H9 (cell line): ENCODE measurements around the gene HDAC3. TPM values are rescaled to one million over a fixed set of nuclear protein-coding genes. Genes with fewer than 3 reads are reported as not detected.

Experiments used
- DNase-seq: peaks from one replicate; pipeline ENCODE4 v3.0.0-alpha.2; 2017
- H2AFZ ChIP-seq: one replicate; pipeline ENCODE4 v1.6.1; 2013; ENCODE audit warnings: mild to moderate bottlenecking, low read length, control low read depth, moderate library complexity
- H2AK5ac ChIP-seq: 2 replicates; pipeline ENCODE4 v1.6.1; 2013; ENCODE audit warnings: low read length, control low read depth, mixed read lengths; ENCODE audit not compliant: insufficient read length
- H2BK120ac ChIP-seq: one replicate; pipeline ENCODE4 v1.6.1; 2013; ENCODE audit warnings: low read depth, mild to moderate bottlenecking, low read length, control low read depth, inconsistent platforms; ENCODE audit not compliant: poor library complexity, severe bottlenecking
- H2BK12ac ChIP-seq: 2 replicates; pipeline ENCODE4 v1.6.1; 2013; ENCODE audit warnings: low read length, control low read depth, mixed read lengths, low read depth; ENCODE audit not compliant: insufficient read length
- H2BK15ac ChIP-seq: 2 replicates; pipeline ENCODE4 v1.6.1; 2013; ENCODE audit warnings: low read depth, low read length, control low read depth
- H2BK20ac ChIP-seq: one replicate; pipeline ENCODE4 v1.6.1; 2013; ENCODE audit warnings: low read depth, mild to moderate bottlenecking, low read length, control low read depth, inconsistent platforms; ENCODE audit not compliant: poor library complexity, severe bottlenecking
- H2BK5ac ChIP-seq: 2 replicates; pipeline ENCODE4 v1.6.1; 2013; ENCODE audit warnings: low read length, control low read depth, mixed read lengths; ENCODE audit not compliant: insufficient read length
- H3K14ac ChIP-seq: 2 replicates; pipeline ENCODE4 v1.6.1; 2013; ENCODE audit warnings: low read length, control low read depth; ENCODE audit not compliant: insufficient read depth
- H3K18ac ChIP-seq: 2 replicates; pipeline ENCODE4 v1.6.1; 2013; ENCODE audit warnings: low read depth, mild to moderate bottlenecking, mixed read lengths, low read length, control low read depth; ENCODE audit not compliant: insufficient read length
- H3K23ac ChIP-seq: 2 replicates; pipeline ENCODE4 v1.6.1; 2013; ENCODE audit warnings: low read length, control low read depth, mixed read lengths, low read depth; ENCODE audit not compliant: insufficient read length
- H3K23me2 ChIP-seq: 2 replicates; pipeline ENCODE4 v1.6.1; 2013; ENCODE audit warnings: low read depth, mild to moderate bottlenecking, mixed read lengths, low read length, control low read depth; ENCODE audit not compliant: insufficient read length, poor library complexity, severe bottlenecking
- H3K27ac ChIP-seq: 2 replicates; pipeline ENCODE4 v1.5.1; 2013; ENCODE audit warnings: low read length, control low read depth, mixed read lengths, low read depth; ENCODE audit not compliant: insufficient read length
- H3K27me3 ChIP-seq: 2 replicates; pipeline ENCODE4 v1.6.1; 2013; ENCODE audit warnings: low read length, control low read depth, inconsistent platforms; ENCODE audit not compliant: insufficient read depth
- H3K4ac ChIP-seq: 2 replicates; pipeline ENCODE4 v1.6.1; 2013; ENCODE audit warnings: low read depth, mild to moderate bottlenecking, control low read depth, inconsistent platforms, low read length, moderate library complexity
- H3K4me1 ChIP-seq: 2 replicates; pipeline ENCODE4 v1.6.1; 2013; ENCODE audit warnings: low read length, control low read depth, inconsistent platforms; ENCODE audit not compliant: insufficient read depth
- H3K4me2 ChIP-seq: 2 replicates; pipeline ENCODE4 v1.6.1; 2013; ENCODE audit warnings: low read length, control low read depth, mixed read lengths; ENCODE audit not compliant: insufficient read length, insufficient read depth
- H3K56ac ChIP-seq: 2 replicates; pipeline ENCODE4 v1.6.1; 2013; ENCODE audit warnings: low read depth, mild to moderate bottlenecking, mixed read lengths, low read length, control low read depth; ENCODE audit not compliant: insufficient read length
- H3K79me1 ChIP-seq: 2 replicates; pipeline ENCODE4 v1.6.1; 2013; ENCODE audit warnings: low read depth, mild to moderate bottlenecking, moderate library complexity, low read length, control low read depth, inconsistent platforms; ENCODE audit not compliant: insufficient read depth, poor library complexity, severe bottlenecking
- H3K79me2 ChIP-seq: 2 replicates; pipeline ENCODE4 v1.6.1; 2013; ENCODE audit warnings: low read length, control low read depth, inconsistent platforms; ENCODE audit not compliant: insufficient read depth
- H3K9ac ChIP-seq: 2 replicates; pipeline ENCODE4 v1.6.1; 2013; ENCODE audit warnings: low read length, control low read depth, mixed read lengths; ENCODE audit not compliant: insufficient read length; ENCODE audit errors: extremely low read depth
- H3K9me3 ChIP-seq: one replicate; pipeline ENCODE4 v1.6.1; 2013; ENCODE audit warnings: low read depth, low read length, inconsistent platforms; ENCODE audit not compliant: control insufficient read depth
- H3T11ph ChIP-seq: one replicate; pipeline ENCODE4 v1.6.1; 2013; ENCODE audit warnings: mild to moderate bottlenecking, low read length, control low read depth, inconsistent platforms
- H4K20me1 ChIP-seq: one replicate; pipeline ENCODE4 v1.6.1; 2013; ENCODE audit not compliant: control insufficient read depth, insufficient read length, insufficient read depth
- H4K5ac ChIP-seq: 2 replicates; pipeline ENCODE4 v1.6.1; 2013; ENCODE audit warnings: low read depth, mild to moderate bottlenecking, mixed read lengths, low read length, control low read depth; ENCODE audit not compliant: insufficient read length
- H4K8ac ChIP-seq: replicated peaks from 2 replicates; pipeline ENCODE4 v1.6.1; 2013; ENCODE audit warnings: low read length, control low read depth, mixed read lengths, low read depth; ENCODE audit not compliant: insufficient read length
- H4K91ac ChIP-seq: 2 replicates; pipeline ENCODE4 v1.6.1; 2013; ENCODE audit warnings: low read depth, mild to moderate bottlenecking, moderate library complexity, mixed read lengths, low read length, control low read depth; ENCODE audit not compliant: insufficient read length
- H3K27ac Mint-ChIP-seq, 3 experiments: 2 replicates in 2 of 3; 3 replicates in 1 of 3; pipeline ENCODE4 v1.8.0; 2020 to 2021; ENCODE audit warnings: mixed read lengths in 3 of 3, mild to moderate bottlenecking in 1 of 3, moderate library complexity in 1 of 3
- H3K27me3 Mint-ChIP-seq: 2 replicates; pipeline ENCODE4 v1.8.0; 2021; ENCODE audit warnings: low read depth, mild to moderate bottlenecking, moderate library complexity, mixed read lengths
- H3K36me3 Mint-ChIP-seq, 3 experiments: 2 replicates in 2 of 3; 3 replicates in 1 of 3; pipeline ENCODE4 v1.8.0; 2020 to 2021; ENCODE audit warnings: low read depth in 3 of 3, mixed read lengths in 3 of 3; ENCODE audit not compliant: insufficient read depth in 1 of 3
- H3K4me1 Mint-ChIP-seq, 2 experiments: 2 replicates each; pipeline ENCODE4 v1.8.0; 2020; ENCODE audit warnings: mixed read lengths in 2 of 2
- H3K4me3 Mint-ChIP-seq, 2 experiments: 2 replicates in 1 of 2; 3 replicates in 1 of 2; pipeline ENCODE4 v1.8.0; 2020 to 2021; ENCODE audit warnings: mild to moderate bottlenecking in 2 of 2, mixed read lengths in 2 of 2, moderate library complexity in 1 of 2
- H3K9me3 Mint-ChIP-seq, 2 experiments: 2 replicates in 1 of 2; 3 replicates in 1 of 2; pipeline ENCODE4 v1.8.0; 2020; ENCODE audit warnings: mild to moderate bottlenecking in 2 of 2, mixed read lengths in 2 of 2, moderate library complexity in 1 of 2
- WGBS: extraction: QIAGEN DNeasy Blood & Tissue Kit; methylation state at CpG from one replicate; pipeline ENCODE4 v1.1.7; 2013; ENCODE audit warnings: missing lambda C conversion rate, low lambda C conversion rate, mixed read lengths; ENCODE audit not compliant: insufficient read length; ENCODE audit errors: extremely low coverage; 5-methylcytosine and 5-hydroxymethylcytosine counted together
- total RNA-seq: library from RNA; stranded (reverse); gene quantifications from 2 replicates; pipeline ENCODE4 v1.2.1, GENCODE V29; 2021
- TF ChIP-seq, protein P1 (sequence below): fragments of 200-600 bp; sonication (generic); conservative IDR thresholded peaks from 3 replicates; pipeline ENCODE4 v1.8.0; 2021; ENCODE audit warnings: antibody characterized with exemption, mild to moderate bottlenecking

HDAC3 gene
- total RNA-seq, 1 experiment from 2014 or later = 98.3 TPM

DNA sequence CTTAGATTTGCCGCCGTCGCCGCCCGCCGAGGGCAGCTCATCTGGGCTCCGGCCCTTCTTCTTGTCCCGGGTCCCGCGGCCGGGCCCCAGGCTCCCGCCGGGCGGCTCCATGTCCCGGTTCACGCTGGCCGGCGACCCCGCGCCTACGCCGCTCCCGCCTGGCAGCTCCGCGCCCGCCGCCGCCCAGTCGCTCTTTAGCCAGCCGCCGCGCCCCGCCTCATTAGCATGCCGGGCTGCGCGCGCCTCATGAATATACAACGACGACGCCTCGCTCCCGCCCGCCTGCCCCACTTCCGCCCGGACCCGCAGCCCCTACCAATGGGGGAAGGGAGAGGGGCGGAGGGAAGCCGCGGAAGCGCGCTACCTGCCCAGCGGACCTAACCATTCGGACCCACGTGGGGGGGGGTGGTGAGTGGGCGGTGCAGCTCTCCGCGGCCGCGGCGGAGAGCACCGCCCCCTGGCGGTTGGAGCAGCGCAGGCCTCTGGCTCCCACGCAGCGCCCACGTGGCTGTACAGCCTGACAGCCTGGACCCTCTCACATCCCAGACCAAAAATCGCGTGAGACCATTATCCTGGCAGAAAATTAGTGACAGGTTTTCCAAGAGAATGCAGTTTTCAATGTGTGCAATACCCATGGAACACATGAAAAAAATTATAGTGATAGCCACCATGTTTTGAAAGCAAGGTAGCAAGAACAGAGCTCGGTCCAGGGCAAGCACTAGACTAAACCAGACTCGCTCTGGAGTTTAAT lies 17.7 kb downstream of the HDAC3 start, which contains the start of gene DIAPH1:
TSS of gene DIAPH1 (minus strand) at position 197 of the 751 bp plus-strand sequence. CDS start at position 111, 86 bp downstream.
- Histone ChIP-seq H2AK5ac (no peak within 1 kb of the TSS), H3K79me2 (peaks cover 13% of the 10 kb centered on the region; the same call in 1 of the 2 replicates), H3K27ac (no peak within 1 kb of the TSS), H4K20me1 (no peaks in the 10 kb centered on the region), H2BK20ac (no peak within 1 kb of the TSS), H2BK15ac (no peak within 1 kb of the TSS), H3K23ac (no peak within 1 kb of the TSS), H3K23me2 (no peaks in the 10 kb centered on the region), H3K14ac (no peak within 1 kb of the TSS; the same call in 1 of the 2 replicates), H3T11ph (no peak within 1 kb of the TSS), H3K9me3 (no peaks in the 10 kb centered on the region), H3K18ac (no peak within 1 kb of the TSS), H4K91ac (no peak within 1 kb of the TSS), H3K56ac (no peak within 1 kb of the TSS), H3K9ac (peak within 1 kb of the TSS; percentile 52), H3K79me1 (no peaks in the 10 kb centered on the region), H2BK120ac (no peak within 1 kb of the TSS), H3K27me3 (no peaks in the 10 kb centered on the region), H2BK5ac (no peak within 1 kb of the TSS), H2AFZ (no peak within 1 kb of the TSS), H4K8ac (no peak within 1 kb of the TSS), H3K4ac (no peak within 1 kb of the TSS), H3K4me1 (no peaks in the 10 kb centered on the region), H4K5ac (no peak within 1 kb of the TSS), H2BK12ac (no peak within 1 kb of the TSS), H3K4me2 (peak within 1 kb of the TSS; percentile 86)
- TF ChIP-seq, protein P1, sequence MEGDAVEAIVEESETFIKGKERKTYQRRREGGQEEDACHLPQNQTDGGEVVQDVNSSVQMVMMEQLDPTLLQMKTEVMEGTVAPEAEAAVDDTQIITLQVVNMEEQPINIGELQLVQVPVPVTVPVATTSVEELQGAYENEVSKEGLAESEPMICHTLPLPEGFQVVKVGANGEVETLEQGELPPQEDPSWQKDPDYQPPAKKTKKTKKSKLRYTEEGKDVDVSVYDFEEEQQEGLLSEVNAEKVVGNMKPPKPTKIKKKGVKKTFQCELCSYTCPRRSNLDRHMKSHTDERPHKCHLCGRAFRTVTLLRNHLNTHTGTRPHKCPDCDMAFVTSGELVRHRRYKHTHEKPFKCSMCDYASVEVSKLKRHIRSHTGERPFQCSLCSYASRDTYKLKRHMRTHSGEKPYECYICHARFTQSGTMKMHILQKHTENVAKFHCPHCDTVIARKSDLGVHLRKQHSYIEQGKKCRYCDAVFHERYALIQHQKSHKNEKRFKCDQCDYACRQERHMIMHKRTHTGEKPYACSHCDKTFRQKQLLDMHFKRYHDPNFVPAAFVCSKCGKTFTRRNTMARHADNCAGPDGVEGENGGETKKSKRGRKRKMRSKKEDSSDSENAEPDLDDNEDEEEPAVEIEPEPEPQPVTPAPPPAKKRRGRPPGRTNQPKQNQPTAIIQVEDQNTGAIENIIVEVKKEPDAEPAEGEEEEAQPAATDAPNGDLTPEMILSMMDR = peak; percentile 99
- Mint-ChIP-seq H3K4me3 (peak within 1 kb of the TSS; percentile 91 to 98), H3K27me3 (no peaks in the 10 kb centered on the region), H3K27ac (peak within 1 kb of the TSS; percentile 96 to 99 (median 96)), H3K4me1 (peaks cover 39 to 45% of the 10 kb centered on the region in 2 experiments), H3K36me3 (peaks cover 8 to 34% (median 28%) of the 10 kb centered on the region in 3 experiments; a peak in 5 of 7 replicates), H3K9me3 (peaks cover 0 to 3% of the 10 kb centered on the region in 2 experiments; a peak in 1 of 5 replicates)
- DNase-seq = peak; percentile 98
- WGBS = no CpG with 5 or more reads among the region's 70 CpGs
